ENCODE data around the gene CNKSR2.

CNKSR2 gene

DNA sequence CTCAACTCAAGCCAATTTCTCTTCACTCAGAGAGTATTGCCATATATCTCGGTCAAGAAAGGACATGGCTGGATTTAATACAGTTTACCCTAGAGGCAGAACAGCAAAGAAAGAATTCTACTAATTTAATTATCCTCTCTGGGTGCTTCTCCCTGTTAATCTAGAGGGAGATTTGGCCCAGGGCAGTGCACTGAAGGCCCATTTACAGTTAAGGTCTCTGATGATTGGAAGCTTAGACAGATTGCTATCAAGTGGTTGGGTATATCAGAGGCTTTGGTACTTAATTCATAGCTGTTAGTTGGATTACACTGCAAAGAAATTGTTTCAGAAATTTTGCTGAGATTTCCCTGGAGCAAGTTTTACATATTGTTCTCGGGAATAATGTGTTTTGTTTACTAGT lies 4.6 kb upstream of the CNKSR2 start:
- Histone ChIP-seq H3K4me2 (ENCODE audit: low read depth, low read length) (no peak overlapping the region), H3K27ac (ENCODE audit: low read length) (no peak overlapping the region), H2AFZ (ENCODE audit: low read length) (no peak overlapping the region), H3K36me3 (replicated peaks; ENCODE audit: insufficient read depth, low read length) (no peaks in the 10 kb centered on the region), H3K4me1 (ENCODE audit: low read length) (no peaks in the 10 kb centered on the region), H3K9me3 (replicated peaks; ENCODE audit: insufficient read depth, low read length) (no peaks in the 10 kb centered on the region), H3K4me3 (ENCODE audit: low read length) (no peak overlapping the region), H3K79me2 (ENCODE audit: low read length) (no peaks in the 10 kb centered on the region), H3K9me2 (replicated peaks; ENCODE audit: insufficient read depth, low read length) (no peaks in the 10 kb centered on the region), H3K9ac (ENCODE audit: low read length) (no peak overlapping the region), H3F3A (ENCODE audit: insufficient read depth, low read length) (no peaks in the 10 kb centered on the region), H4K20me1 (ENCODE audit: insufficient read depth, low read length) (no peaks in the 10 kb centered on the region), H3K27me3 (replicated peaks; ENCODE audit: insufficient read depth, low read length) (no peaks in the 10 kb centered on the region)
- TF ChIP-seq EZH2phosphoT487 (IDR thresholded peaks at IDR 0.05; ENCODE audit: low read length) (no peak), EZH2 (optimal IDR thresholded peaks at IDR 0.05; ENCODE audit: low read depth, low read length) (no peak)
- TF ChIP-seq, protein P1, sequence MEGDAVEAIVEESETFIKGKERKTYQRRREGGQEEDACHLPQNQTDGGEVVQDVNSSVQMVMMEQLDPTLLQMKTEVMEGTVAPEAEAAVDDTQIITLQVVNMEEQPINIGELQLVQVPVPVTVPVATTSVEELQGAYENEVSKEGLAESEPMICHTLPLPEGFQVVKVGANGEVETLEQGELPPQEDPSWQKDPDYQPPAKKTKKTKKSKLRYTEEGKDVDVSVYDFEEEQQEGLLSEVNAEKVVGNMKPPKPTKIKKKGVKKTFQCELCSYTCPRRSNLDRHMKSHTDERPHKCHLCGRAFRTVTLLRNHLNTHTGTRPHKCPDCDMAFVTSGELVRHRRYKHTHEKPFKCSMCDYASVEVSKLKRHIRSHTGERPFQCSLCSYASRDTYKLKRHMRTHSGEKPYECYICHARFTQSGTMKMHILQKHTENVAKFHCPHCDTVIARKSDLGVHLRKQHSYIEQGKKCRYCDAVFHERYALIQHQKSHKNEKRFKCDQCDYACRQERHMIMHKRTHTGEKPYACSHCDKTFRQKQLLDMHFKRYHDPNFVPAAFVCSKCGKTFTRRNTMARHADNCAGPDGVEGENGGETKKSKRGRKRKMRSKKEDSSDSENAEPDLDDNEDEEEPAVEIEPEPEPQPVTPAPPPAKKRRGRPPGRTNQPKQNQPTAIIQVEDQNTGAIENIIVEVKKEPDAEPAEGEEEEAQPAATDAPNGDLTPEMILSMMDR (IDR thresholded peaks at IDR 0.05; ENCODE audit: low read length), result no peak
- no peak for DNase-seq

GRCh38 chrX:21373001-21373400 lies 1.2 kb upstream of the CNKSR2 start:
- Histone ChIP-seq H3K4me1 (ENCODE audit: low read length) (no peaks in the 10 kb centered on the region), H3K9ac (ENCODE audit: low read length) (peak overlapping the region; percentile 67), H3F3A (ENCODE audit: insufficient read depth, low read length) (no peaks in the 10 kb centered on the region), H3K9me2 (replicated peaks; ENCODE audit: insufficient read depth, low read length) (no peaks in the 10 kb centered on the region), H3K27me3 (replicated peaks; ENCODE audit: insufficient read depth, low read length) (no peaks in the 10 kb centered on the region), H3K79me2 (ENCODE audit: low read length) (peaks cover 4% of the 10 kb centered on the region; the same call in 1 of the 2 replicates), H3K9me3 (replicated peaks; ENCODE audit: insufficient read depth, low read length) (no peaks in the 10 kb centered on the region), H3K36me3 (replicated peaks; ENCODE audit: insufficient read depth, low read length) (no peaks in the 10 kb centered on the region), H3K4me3 (ENCODE audit: low read length) (peak overlapping the region; percentile 71), H2AFZ (ENCODE audit: low read length) (peak overlapping the region; percentile 70), H3K4me2 (ENCODE audit: low read depth, low read length) (peak overlapping the region; percentile 78), H3K27ac (ENCODE audit: low read length) (peak overlapping the region; percentile 58; the same call in 1 of the 2 replicates), H4K20me1 (ENCODE audit: insufficient read depth, low read length) (no peaks in the 10 kb centered on the region)
- no peak for TF ChIP-seq EZH2 (optimal IDR thresholded peaks at IDR 0.05; ENCODE audit: low read depth, low read length)
- no peak for DNase-seq

DNA sequence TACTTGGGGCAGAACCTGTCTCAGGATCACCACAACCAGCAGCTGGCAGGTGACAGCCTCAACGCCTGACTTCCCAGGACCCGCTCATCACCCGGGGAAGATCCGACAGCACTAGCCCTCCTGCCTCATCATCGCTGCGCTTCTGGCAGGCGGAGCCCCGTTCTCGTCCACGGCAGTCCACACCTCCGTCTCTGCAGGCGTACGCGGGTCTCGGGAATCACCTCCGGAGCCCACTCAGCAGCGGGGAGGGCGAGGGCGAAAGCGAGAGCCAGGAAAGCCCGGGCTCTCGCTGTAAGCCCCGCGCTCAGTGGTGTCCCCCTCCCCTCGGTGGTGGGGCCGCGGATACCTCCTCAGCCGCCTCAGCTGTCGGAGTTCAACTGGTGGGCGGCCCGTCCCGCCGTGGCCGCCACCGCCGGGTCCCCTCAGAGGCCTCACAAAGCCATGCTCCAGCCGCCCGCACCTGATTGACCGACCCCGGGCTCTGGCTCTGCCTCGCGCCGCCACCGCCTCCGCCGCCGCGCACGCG lies 518 bp upstream of the CNKSR2 start:
- Histone ChIP-seq H3K79me2 (ENCODE audit: low read length) (peaks cover 4% of the 10 kb centered on the region; the same call in 1 of the 2 replicates), H3K9me3 (replicated peaks; ENCODE audit: insufficient read depth, low read length) (no peaks in the 10 kb centered on the region)
- DNase-seq, result peak; percentile 28

More for the DNA sequence above, 518 bp upstream of the CNKSR2 start:
- Histone ChIP-seq H3K4me3 (ENCODE audit: low read length) (peak overlapping the region; percentile 71), H3K4me2 (ENCODE audit: low read depth, low read length) (peak overlapping the region; percentile 78), H3K9ac (ENCODE audit: low read length) (peak overlapping the region; percentile 67), H3K27me3 (replicated peaks; ENCODE audit: insufficient read depth, low read length) (no peaks in the 10 kb centered on the region), H3K4me1 (ENCODE audit: low read length) (no peaks in the 10 kb centered on the region), H4K20me1 (ENCODE audit: insufficient read depth, low read length) (no peaks in the 10 kb centered on the region), H3F3A (ENCODE audit: insufficient read depth, low read length) (no peaks in the 10 kb centered on the region), H3K9me2 (replicated peaks; ENCODE audit: insufficient read depth, low read length) (no peaks in the 10 kb centered on the region), H3K27ac (ENCODE audit: low read length) (peak overlapping the region; percentile 58; the same call in 1 of the 2 replicates), H2AFZ (ENCODE audit: low read length) (peak overlapping the region; percentile 70), H3K36me3 (replicated peaks; ENCODE audit: insufficient read depth, low read length) (no peaks in the 10 kb centered on the region)
- TF ChIP-seq, protein P1 (IDR thresholded peaks at IDR 0.05; ENCODE audit: low read length), result no peak
- TF ChIP-seq EZH2 (optimal IDR thresholded peaks at IDR 0.05; ENCODE audit: low read depth, low read length), result no peak
- no peak for TF ChIP-seq EZH2phosphoT487 (IDR thresholded peaks at IDR 0.05; ENCODE audit: low read length)
